H9 (cell line): Measurements from ENCODE around the gene AP4M1. TPM values are rescaled to one million over a fixed set of nuclear protein-coding genes. Genes with fewer than 3 reads are reported as not detected.

ENCODE experiments used
- DNase-seq: peaks from one replicate; pipeline ENCODE4 v3.0.0-alpha.2; 2017
- H2AFZ ChIP-seq: one replicate; pipeline ENCODE4 v1.6.1; 2013; ENCODE audit warnings: mild to moderate bottlenecking, low read length, control low read depth, moderate library complexity
- H2AK5ac ChIP-seq: 2 replicates; pipeline ENCODE4 v1.6.1; 2013; ENCODE audit warnings: low read length, control low read depth, mixed read lengths; ENCODE audit not compliant: insufficient read length
- H2BK120ac ChIP-seq: one replicate; pipeline ENCODE4 v1.6.1; 2013; ENCODE audit warnings: low read depth, mild to moderate bottlenecking, low read length, control low read depth, inconsistent platforms; ENCODE audit not compliant: poor library complexity, severe bottlenecking
- H2BK12ac ChIP-seq: 2 replicates; pipeline ENCODE4 v1.6.1; 2013; ENCODE audit warnings: low read length, control low read depth, mixed read lengths, low read depth; ENCODE audit not compliant: insufficient read length
- H2BK15ac ChIP-seq: 2 replicates; pipeline ENCODE4 v1.6.1; 2013; ENCODE audit warnings: low read depth, low read length, control low read depth
- H2BK20ac ChIP-seq: one replicate; pipeline ENCODE4 v1.6.1; 2013; ENCODE audit warnings: low read depth, mild to moderate bottlenecking, low read length, control low read depth, inconsistent platforms; ENCODE audit not compliant: poor library complexity, severe bottlenecking
- H2BK5ac ChIP-seq: 2 replicates; pipeline ENCODE4 v1.6.1; 2013; ENCODE audit warnings: low read length, control low read depth, mixed read lengths; ENCODE audit not compliant: insufficient read length
- H3K14ac ChIP-seq: 2 replicates; pipeline ENCODE4 v1.6.1; 2013; ENCODE audit warnings: low read length, control low read depth; ENCODE audit not compliant: insufficient read depth
- H3K18ac ChIP-seq: 2 replicates; pipeline ENCODE4 v1.6.1; 2013; ENCODE audit warnings: low read depth, mild to moderate bottlenecking, mixed read lengths, low read length, control low read depth; ENCODE audit not compliant: insufficient read length
- H3K23ac ChIP-seq: 2 replicates; pipeline ENCODE4 v1.6.1; 2013; ENCODE audit warnings: low read length, control low read depth, mixed read lengths, low read depth; ENCODE audit not compliant: insufficient read length
- H3K23me2 ChIP-seq: 2 replicates; pipeline ENCODE4 v1.6.1; 2013; ENCODE audit warnings: low read depth, mild to moderate bottlenecking, mixed read lengths, low read length, control low read depth; ENCODE audit not compliant: insufficient read length, poor library complexity, severe bottlenecking
- H3K27ac ChIP-seq: 2 replicates; pipeline ENCODE4 v1.5.1; 2013; ENCODE audit warnings: low read length, control low read depth, mixed read lengths, low read depth; ENCODE audit not compliant: insufficient read length
- H3K27me3 ChIP-seq: 2 replicates; pipeline ENCODE4 v1.6.1; 2013; ENCODE audit warnings: low read length, control low read depth, inconsistent platforms; ENCODE audit not compliant: insufficient read depth
- H3K4ac ChIP-seq: 2 replicates; pipeline ENCODE4 v1.6.1; 2013; ENCODE audit warnings: low read depth, mild to moderate bottlenecking, control low read depth, inconsistent platforms, low read length, moderate library complexity
- H3K4me1 ChIP-seq: 2 replicates; pipeline ENCODE4 v1.6.1; 2013; ENCODE audit warnings: low read length, control low read depth, inconsistent platforms; ENCODE audit not compliant: insufficient read depth
- H3K4me2 ChIP-seq: 2 replicates; pipeline ENCODE4 v1.6.1; 2013; ENCODE audit warnings: low read length, control low read depth, mixed read lengths; ENCODE audit not compliant: insufficient read length, insufficient read depth
- H3K56ac ChIP-seq: 2 replicates; pipeline ENCODE4 v1.6.1; 2013; ENCODE audit warnings: low read depth, mild to moderate bottlenecking, mixed read lengths, low read length, control low read depth; ENCODE audit not compliant: insufficient read length
- H3K79me1 ChIP-seq: 2 replicates; pipeline ENCODE4 v1.6.1; 2013; ENCODE audit warnings: low read depth, mild to moderate bottlenecking, moderate library complexity, low read length, control low read depth, inconsistent platforms; ENCODE audit not compliant: insufficient read depth, poor library complexity, severe bottlenecking
- H3K79me2 ChIP-seq: 2 replicates; pipeline ENCODE4 v1.6.1; 2013; ENCODE audit warnings: low read length, control low read depth, inconsistent platforms; ENCODE audit not compliant: insufficient read depth
- H3K9ac ChIP-seq: 2 replicates; pipeline ENCODE4 v1.6.1; 2013; ENCODE audit warnings: low read length, control low read depth, mixed read lengths; ENCODE audit not compliant: insufficient read length; ENCODE audit errors: extremely low read depth
- H3K9me3 ChIP-seq: one replicate; pipeline ENCODE4 v1.6.1; 2013; ENCODE audit warnings: low read depth, low read length, inconsistent platforms; ENCODE audit not compliant: control insufficient read depth
- H3T11ph ChIP-seq: one replicate; pipeline ENCODE4 v1.6.1; 2013; ENCODE audit warnings: mild to moderate bottlenecking, low read length, control low read depth, inconsistent platforms
- H4K20me1 ChIP-seq: one replicate; pipeline ENCODE4 v1.6.1; 2013; ENCODE audit not compliant: control insufficient read depth, insufficient read length, insufficient read depth
- H4K5ac ChIP-seq: 2 replicates; pipeline ENCODE4 v1.6.1; 2013; ENCODE audit warnings: low read depth, mild to moderate bottlenecking, mixed read lengths, low read length, control low read depth; ENCODE audit not compliant: insufficient read length
- H4K8ac ChIP-seq: replicated peaks from 2 replicates; pipeline ENCODE4 v1.6.1; 2013; ENCODE audit warnings: low read length, control low read depth, mixed read lengths, low read depth; ENCODE audit not compliant: insufficient read length
- H4K91ac ChIP-seq: 2 replicates; pipeline ENCODE4 v1.6.1; 2013; ENCODE audit warnings: low read depth, mild to moderate bottlenecking, moderate library complexity, mixed read lengths, low read length, control low read depth; ENCODE audit not compliant: insufficient read length
- H3K27ac Mint-ChIP-seq, 3 experiments: 2 replicates in 2 of 3; 3 replicates in 1 of 3; pipeline ENCODE4 v1.8.0; 2020 to 2021; ENCODE audit warnings: mixed read lengths in 3 of 3, mild to moderate bottlenecking in 1 of 3, moderate library complexity in 1 of 3
- H3K27me3 Mint-ChIP-seq: 2 replicates; pipeline ENCODE4 v1.8.0; 2021; ENCODE audit warnings: low read depth, mild to moderate bottlenecking, moderate library complexity, mixed read lengths
- H3K36me3 Mint-ChIP-seq, 3 experiments: 2 replicates in 2 of 3; 3 replicates in 1 of 3; pipeline ENCODE4 v1.8.0; 2020 to 2021; ENCODE audit warnings: low read depth in 3 of 3, mixed read lengths in 3 of 3; ENCODE audit not compliant: insufficient read depth in 1 of 3
- H3K4me1 Mint-ChIP-seq, 2 experiments: 2 replicates each; pipeline ENCODE4 v1.8.0; 2020; ENCODE audit warnings: mixed read lengths in 2 of 2
- H3K4me3 Mint-ChIP-seq, 2 experiments: 2 replicates in 1 of 2; 3 replicates in 1 of 2; pipeline ENCODE4 v1.8.0; 2020 to 2021; ENCODE audit warnings: mild to moderate bottlenecking in 2 of 2, mixed read lengths in 2 of 2, moderate library complexity in 1 of 2
- H3K9me3 Mint-ChIP-seq, 2 experiments: 2 replicates in 1 of 2; 3 replicates in 1 of 2; pipeline ENCODE4 v1.8.0; 2020; ENCODE audit warnings: mild to moderate bottlenecking in 2 of 2, mixed read lengths in 2 of 2, moderate library complexity in 1 of 2
- WGBS: extraction: QIAGEN DNeasy Blood & Tissue Kit; methylation state at CpG from one replicate; pipeline ENCODE4 v1.1.7; 2013; ENCODE audit warnings: missing lambda C conversion rate, low lambda C conversion rate, mixed read lengths; ENCODE audit not compliant: insufficient read length; ENCODE audit errors: extremely low coverage; 5-methylcytosine and 5-hydroxymethylcytosine counted together
- total RNA-seq: library from RNA; stranded (reverse); gene quantifications from 2 replicates; pipeline ENCODE4 v1.2.1, GENCODE V29; 2021
- TF ChIP-seq, protein P1 (sequence below): fragments of 200-600 bp; sonication (generic); conservative IDR thresholded peaks from 3 replicates; pipeline ENCODE4 v1.8.0; 2021; ENCODE audit warnings: antibody characterized with exemption, mild to moderate bottlenecking

The AP4M1 gene
- total RNA-seq, 1 experiment from 2014 or later, result 18.8 TPM

DNA sequence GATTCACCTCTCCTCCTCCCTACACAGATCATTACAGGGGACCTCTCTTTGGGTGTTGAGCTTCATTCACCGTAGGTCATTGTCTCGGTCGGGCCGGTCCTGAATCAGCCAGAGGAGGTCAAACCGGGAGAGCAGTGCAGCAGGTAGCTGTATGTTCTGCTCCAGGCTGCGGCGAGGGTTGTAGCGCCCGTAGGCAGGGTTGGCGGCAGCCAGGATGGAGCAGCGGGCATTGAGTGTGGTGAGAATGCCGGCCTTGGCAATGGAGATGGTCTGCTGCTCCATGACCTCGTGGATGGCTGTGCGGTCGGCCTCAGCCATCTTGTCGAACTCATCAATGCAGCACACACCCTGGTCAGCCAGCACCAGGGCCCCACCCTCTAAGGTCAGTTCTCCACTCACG is 5.7 kb upstream of the AP4M1 start:
- no peak overlapping the region for H3K9ac ChIP-seq
- no peak overlapping the region for H3T11ph ChIP-seq
- H2AK5ac ChIP-seq, result no peak overlapping the region
- no peak overlapping the region for H2BK120ac ChIP-seq
- peaks cover 5% of the 10 kb centered on the region; the same call in 1 of the 2 replicates for H3K79me2 ChIP-seq
- H3K4me1 Mint-ChIP-seq, result peaks cover 17 to 28% of the 10 kb centered on the region in 2 experiments
- H3K14ac ChIP-seq, result no peak overlapping the region
- no peak overlapping the region for H2BK12ac ChIP-seq
- H3K9me3 Mint-ChIP-seq, result peaks cover 0 to 3% of the 10 kb centered on the region in 2 experiments; a peak in 1 of 5 replicates
- peaks cover 2% of the 10 kb centered on the region; the same call in 1 of the 2 replicates for H3K27me3 Mint-ChIP-seq
- WGBS, result no CpG with 5 or more reads among the region's 17 CpGs
- no peak overlapping the region for H4K91ac ChIP-seq
- TF ChIP-seq, protein P1, sequence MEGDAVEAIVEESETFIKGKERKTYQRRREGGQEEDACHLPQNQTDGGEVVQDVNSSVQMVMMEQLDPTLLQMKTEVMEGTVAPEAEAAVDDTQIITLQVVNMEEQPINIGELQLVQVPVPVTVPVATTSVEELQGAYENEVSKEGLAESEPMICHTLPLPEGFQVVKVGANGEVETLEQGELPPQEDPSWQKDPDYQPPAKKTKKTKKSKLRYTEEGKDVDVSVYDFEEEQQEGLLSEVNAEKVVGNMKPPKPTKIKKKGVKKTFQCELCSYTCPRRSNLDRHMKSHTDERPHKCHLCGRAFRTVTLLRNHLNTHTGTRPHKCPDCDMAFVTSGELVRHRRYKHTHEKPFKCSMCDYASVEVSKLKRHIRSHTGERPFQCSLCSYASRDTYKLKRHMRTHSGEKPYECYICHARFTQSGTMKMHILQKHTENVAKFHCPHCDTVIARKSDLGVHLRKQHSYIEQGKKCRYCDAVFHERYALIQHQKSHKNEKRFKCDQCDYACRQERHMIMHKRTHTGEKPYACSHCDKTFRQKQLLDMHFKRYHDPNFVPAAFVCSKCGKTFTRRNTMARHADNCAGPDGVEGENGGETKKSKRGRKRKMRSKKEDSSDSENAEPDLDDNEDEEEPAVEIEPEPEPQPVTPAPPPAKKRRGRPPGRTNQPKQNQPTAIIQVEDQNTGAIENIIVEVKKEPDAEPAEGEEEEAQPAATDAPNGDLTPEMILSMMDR, result no peak
- H4K5ac ChIP-seq, result no peak overlapping the region
- H3K79me1 ChIP-seq, result peaks cover 3% of the 10 kb centered on the region
- H3K4me1 ChIP-seq, result no peaks in the 10 kb centered on the region
- no peak overlapping the region for H2BK20ac ChIP-seq
- no peak overlapping the region for H3K23ac ChIP-seq
- no peak overlapping the region for H4K8ac ChIP-seq
- H3K23me2 ChIP-seq, result no peaks in the 10 kb centered on the region
- DNase-seq, result no peak
- H3K4me2 ChIP-seq, result no peak overlapping the region
- no peak overlapping the region for H2BK15ac ChIP-seq
- H3K27ac ChIP-seq, result no peak overlapping the region
- H3K27ac Mint-ChIP-seq, result peak overlapping the region in 2 of 3 experiments; percentile 92 to 94; a peak in 4 of 7 replicates
- H3K4ac ChIP-seq, result no peak overlapping the region
- H4K20me1 ChIP-seq, result no peaks in the 10 kb centered on the region
- no peak overlapping the region for H3K18ac ChIP-seq
- H3K9me3 ChIP-seq, result no peaks in the 10 kb centered on the region
- no peaks in the 10 kb centered on the region for H3K27me3 ChIP-seq
- H2AFZ ChIP-seq, result no peak overlapping the region
- H2BK5ac ChIP-seq, result no peak overlapping the region
- no peak overlapping the region for H3K56ac ChIP-seq
- peaks cover 92 to 99% (median 97%) of the 10 kb centered on the region in 3 experiments for H3K36me3 Mint-ChIP-seq
- peak overlapping the region in 1 of 2 experiments; percentile 53; a peak in 1 of 5 replicates for H3K4me3 Mint-ChIP-seq
